ENCODE measurements around the gene SLC8A1.

SLC8A1 gene

DNA sequence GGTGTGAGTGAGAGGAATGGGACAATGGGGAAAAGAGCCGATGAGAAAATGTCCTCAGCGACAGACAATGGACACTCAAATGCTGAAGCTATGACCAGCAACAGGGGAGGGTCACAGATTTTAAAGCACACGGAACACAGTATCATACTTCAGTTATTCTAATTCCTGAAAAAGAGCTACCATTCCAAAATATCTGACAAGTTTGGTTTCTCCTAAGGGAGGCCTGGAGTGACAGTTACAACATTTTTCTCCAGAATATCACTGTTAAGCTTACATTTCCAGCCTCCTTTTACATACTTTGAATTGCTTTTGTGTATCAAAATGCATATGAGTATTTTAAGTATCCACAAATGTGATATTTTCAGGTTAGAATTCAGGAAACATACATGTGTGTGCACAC is 351.2 kb downstream of the SLC8A1 start:
- no peak for DNase-seq (ENCODE audit: low read depth)
- H3K4me3 ChIP-seq (ENCODE audit: low read depth, low read length), result no peak overlapping the region
- TF ChIP-seq, protein P1, sequence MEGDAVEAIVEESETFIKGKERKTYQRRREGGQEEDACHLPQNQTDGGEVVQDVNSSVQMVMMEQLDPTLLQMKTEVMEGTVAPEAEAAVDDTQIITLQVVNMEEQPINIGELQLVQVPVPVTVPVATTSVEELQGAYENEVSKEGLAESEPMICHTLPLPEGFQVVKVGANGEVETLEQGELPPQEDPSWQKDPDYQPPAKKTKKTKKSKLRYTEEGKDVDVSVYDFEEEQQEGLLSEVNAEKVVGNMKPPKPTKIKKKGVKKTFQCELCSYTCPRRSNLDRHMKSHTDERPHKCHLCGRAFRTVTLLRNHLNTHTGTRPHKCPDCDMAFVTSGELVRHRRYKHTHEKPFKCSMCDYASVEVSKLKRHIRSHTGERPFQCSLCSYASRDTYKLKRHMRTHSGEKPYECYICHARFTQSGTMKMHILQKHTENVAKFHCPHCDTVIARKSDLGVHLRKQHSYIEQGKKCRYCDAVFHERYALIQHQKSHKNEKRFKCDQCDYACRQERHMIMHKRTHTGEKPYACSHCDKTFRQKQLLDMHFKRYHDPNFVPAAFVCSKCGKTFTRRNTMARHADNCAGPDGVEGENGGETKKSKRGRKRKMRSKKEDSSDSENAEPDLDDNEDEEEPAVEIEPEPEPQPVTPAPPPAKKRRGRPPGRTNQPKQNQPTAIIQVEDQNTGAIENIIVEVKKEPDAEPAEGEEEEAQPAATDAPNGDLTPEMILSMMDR (IDR thresholded peaks at IDR 0.05; ENCODE audit: low read depth, low read length, missing control alignments), result no peak

DNA sequence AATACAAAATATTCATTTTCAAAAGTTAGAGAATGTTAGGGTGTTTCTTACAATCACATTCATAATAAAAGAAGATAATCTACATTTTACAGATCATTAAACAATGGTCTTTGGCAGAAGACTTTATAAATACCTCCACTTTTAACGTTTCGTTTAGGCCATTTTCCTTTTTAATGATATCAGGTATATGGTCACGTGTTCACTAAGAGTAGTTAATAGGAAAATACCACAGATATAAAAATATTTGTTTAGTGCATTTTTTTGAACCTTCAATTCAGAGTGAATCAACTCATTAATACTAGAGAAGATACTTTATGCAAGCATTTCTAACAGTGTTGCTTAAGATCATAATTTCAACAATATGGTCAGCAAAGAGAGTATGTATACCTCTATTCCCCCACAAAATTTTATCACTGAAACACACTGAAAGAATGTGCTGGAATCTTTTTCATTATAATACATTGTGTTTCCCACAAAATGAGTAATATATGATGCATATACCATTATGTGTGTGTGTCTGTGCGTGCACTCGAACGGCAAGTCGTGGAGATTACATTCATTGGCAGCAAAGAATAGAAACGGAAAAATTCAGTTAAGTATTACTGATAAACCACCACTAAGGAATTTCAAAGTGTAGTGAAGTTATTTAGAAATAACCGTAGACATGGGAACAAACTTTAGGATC is 353.0 kb downstream of the SLC8A1 start:
- no peak for DNase-seq (ENCODE audit: low read depth)
- H3K4me3 ChIP-seq (ENCODE audit: low read depth, low read length), result no peak overlapping the region
- TF ChIP-seq, protein P1 (IDR thresholded peaks at IDR 0.05; ENCODE audit: low read depth, low read length, missing control alignments), result no peak

DNA sequence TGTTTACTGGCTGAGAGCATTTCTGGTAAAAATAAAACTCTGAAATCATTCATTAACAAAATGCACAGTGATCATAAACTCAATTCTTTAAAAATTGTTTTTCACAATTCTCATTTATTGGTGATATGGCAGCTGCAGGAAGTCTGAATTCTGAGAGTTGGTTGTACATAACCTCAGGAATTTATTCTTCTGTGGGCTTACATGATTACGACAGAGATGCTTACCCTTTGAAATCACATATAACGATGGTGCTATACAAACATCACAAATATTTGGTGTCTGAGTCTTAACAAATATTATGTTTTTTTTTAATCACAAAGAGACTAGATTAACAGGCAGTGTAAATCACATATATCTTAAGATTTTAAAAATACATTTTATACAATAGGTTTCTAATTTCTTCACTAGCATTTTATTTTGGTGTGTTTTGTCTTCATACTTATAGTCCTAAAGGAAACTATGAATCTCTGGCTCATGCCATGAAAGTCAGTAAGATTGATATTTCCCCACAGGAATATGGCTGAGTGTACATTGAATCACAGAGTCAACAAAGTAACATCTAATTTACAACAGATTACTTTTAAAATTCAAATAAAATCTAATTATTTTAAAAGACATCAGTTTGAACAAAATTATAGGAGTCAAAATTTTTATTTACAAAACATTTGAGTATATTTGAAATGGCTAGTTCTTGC is 354.1 kb downstream of the SLC8A1 start:
- no peak overlapping the region for H3K4me3 ChIP-seq (ENCODE audit: low read depth, low read length)
- DNase-seq (ENCODE audit: low read depth), result no peak
- TF ChIP-seq, protein P1 (IDR thresholded peaks at IDR 0.05; ENCODE audit: low read depth, low read length, missing control alignments), result no peak

DNA sequence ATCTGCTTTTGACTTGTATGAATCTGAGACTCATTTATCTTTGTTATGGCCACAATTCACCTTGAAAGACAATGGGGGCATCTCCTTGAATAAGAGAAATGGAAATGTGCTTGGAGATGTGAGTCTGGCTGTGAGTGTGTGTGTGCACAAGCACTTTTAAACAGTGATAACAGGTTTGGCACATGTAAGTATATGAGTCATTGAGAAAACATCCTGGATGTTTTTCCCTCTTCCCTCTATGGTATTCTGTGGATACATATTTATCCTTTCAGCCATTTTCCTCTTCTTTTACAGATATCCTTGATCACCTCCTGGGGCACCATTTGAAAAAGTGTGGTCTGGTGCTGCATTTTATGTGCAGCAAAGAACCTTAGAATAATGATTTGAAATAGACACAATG is 355.5 kb downstream of the SLC8A1 start:
- TF ChIP-seq, protein P1 (IDR thresholded peaks at IDR 0.05; ENCODE audit: low read depth, low read length, missing control alignments), result no peak
- no peak overlapping the region for H3K4me3 ChIP-seq (ENCODE audit: low read depth, low read length)
- DNase-seq (ENCODE audit: low read depth), result no peak

DNA sequence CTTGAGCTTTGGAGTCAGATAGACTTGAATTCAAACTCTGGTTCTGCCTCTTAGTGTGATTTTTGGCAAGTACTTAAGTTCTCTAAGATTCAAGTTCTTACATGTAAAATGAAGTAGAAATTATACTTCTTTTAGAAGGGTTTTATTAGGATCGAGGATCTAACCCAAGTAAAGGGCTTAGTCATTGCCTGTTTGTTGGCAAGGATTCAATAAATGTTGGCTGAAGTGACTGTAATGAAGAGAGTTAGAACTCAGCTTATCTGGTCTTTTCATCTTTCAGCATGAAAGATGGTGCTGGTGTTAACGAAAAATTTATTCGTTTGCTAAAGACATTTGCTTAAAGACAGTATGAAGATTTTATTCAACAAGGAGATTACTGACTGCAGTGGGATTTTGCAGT is 356.9 kb downstream of the SLC8A1 start:
- TF ChIP-seq, protein P1 (IDR thresholded peaks at IDR 0.05; ENCODE audit: low read depth, low read length, missing control alignments), result no peak
- no peak for DNase-seq (ENCODE audit: low read depth)

GRCh38 chr2:40094451-40094850 is 357.4 kb downstream of the SLC8A1 start:
- no peak for DNase-seq (ENCODE audit: low read depth)
- H3K4me3 ChIP-seq (ENCODE audit: low read depth, low read length), result no peak overlapping the region
- TF ChIP-seq, protein P1 (IDR thresholded peaks at IDR 0.05; ENCODE audit: low read depth, low read length, missing control alignments), result no peak

More for the DNA sequence above, 356.9 kb downstream of the SLC8A1 start:
- no peak overlapping the region for H3K4me3 ChIP-seq (ENCODE audit: low read depth, low read length)

All from GM12864 (cell line).